OCI-LY1 (cell line): ENCODE results near the gene SDSL.

Source experiments
- H2AFZ ChIP-seq: fragments of 200-600 bp; sonication (generic), shearing (Covaris generic); 2 replicates; pipeline ENCODE4 v1.6.0; 2014; ENCODE audit warnings: antibody characterized with exemption, mild to moderate bottlenecking, low read length
- H3F3A ChIP-seq: fragments of 200-600 bp; sonication (generic), shearing (Covaris generic); 2 replicates; pipeline ENCODE4 v1.6.0; 2014; ENCODE audit warnings: mild to moderate bottlenecking, antibody characterized with exemption, low read length, moderate library complexity; ENCODE audit not compliant: insufficient read depth
- H3K27ac ChIP-seq: fragments of 200-600 bp; sonication (generic); 2 replicates; pipeline ENCODE4 v1.5.1; 2014; ENCODE audit warnings: low read length, mixed run types, mild to moderate bottlenecking, low read depth; ENCODE audit not compliant: poor library complexity, severe bottlenecking
- H3K27me3 ChIP-seq: fragments of 200-600 bp; sonication (generic); 2 replicates; pipeline ENCODE4 v1.6.0; 2014; ENCODE audit warnings: antibody characterized with exemption, mild to moderate bottlenecking, low read length, moderate library complexity; ENCODE audit not compliant: insufficient read depth
- H3K36me3 ChIP-seq: fragments of 200-600 bp; sonication (generic); 2 replicates; pipeline ENCODE4 v1.6.1; 2014; ENCODE audit warnings: mild to moderate bottlenecking, antibody characterized with exemption, low read length, moderate library complexity, mixed read lengths; ENCODE audit not compliant: insufficient read depth
- H3K4me1 ChIP-seq: fragments of 200-600 bp; sonication (generic); 2 replicates; pipeline ENCODE4 v1.5.1; 2014; ENCODE audit warnings: mild to moderate bottlenecking, low read length, moderate library complexity; ENCODE audit not compliant: insufficient read depth, severe bottlenecking
- H3K4me2 ChIP-seq: fragments of 200-600 bp; sonication (generic), shearing (Covaris generic); 2 replicates; pipeline ENCODE4 v1.6.1; 2014; ENCODE audit warnings: low read length
- H3K4me3 ChIP-seq: fragments of 200-600 bp; sonication (generic); 2 replicates; pipeline ENCODE4 v1.5.1; 2014; ENCODE audit warnings: low read length, low read depth, mild to moderate bottlenecking, mixed read lengths; ENCODE audit not compliant: poor library complexity, severe bottlenecking
- H3K79me2 ChIP-seq: fragments of 200-600 bp; shearing (Covaris generic); 2 replicates; pipeline ENCODE4 v1.6.1; 2016; ENCODE audit warnings: mixed run types, low read length, mixed read lengths; ENCODE audit not compliant: insufficient read depth
- H3K9ac ChIP-seq: fragments of 200-600 bp; sonication (generic), shearing (Covaris generic); 2 replicates; pipeline ENCODE4 v1.6.1; 2014; ENCODE audit warnings: mild to moderate bottlenecking, low read length, mixed read lengths
- H3K9me2 ChIP-seq: fragments of 200-600 bp; sonication (generic), shearing (Covaris generic); 2 replicates; pipeline ENCODE4 v1.6.1; 2014; ENCODE audit warnings: low read depth, mild to moderate bottlenecking, low read length, mixed read lengths
- H3K9me3 ChIP-seq: fragments of 200-600 bp; shearing (Covaris generic); 2 replicates; pipeline ENCODE4 v1.6.1; 2014; ENCODE audit warnings: low read length, mixed read lengths
- H4K20me1 ChIP-seq: fragments of 200-600 bp; sonication (generic), shearing (Covaris generic); 2 replicates; pipeline ENCODE4 v1.6.0; 2016; ENCODE audit warnings: mild to moderate bottlenecking, low read length; ENCODE audit not compliant: insufficient read depth
- CTCF ChIP-seq: fragments of 200-600 bp; sonication (generic), shearing (Covaris generic); IDR thresholded peaks from 2 replicates; pipeline ENCODE4 v1.5.1; 2017; ENCODE audit warnings: mild to moderate bottlenecking, antibody characterized with exemption, low read length, moderate library complexity, mixed read lengths
- EZH2 ChIP-seq: fragments of 200-600 bp; sonication (generic), shearing (Covaris generic); IDR thresholded peaks from 2 replicates; pipeline ENCODE4 v1.8.0; 2017; ENCODE audit warnings: borderline replicate concordance, mixed run types, mild to moderate bottlenecking, antibody characterized with exemption, low read length, moderate library complexity, mixed read lengths

SDSL gene

DNA sequence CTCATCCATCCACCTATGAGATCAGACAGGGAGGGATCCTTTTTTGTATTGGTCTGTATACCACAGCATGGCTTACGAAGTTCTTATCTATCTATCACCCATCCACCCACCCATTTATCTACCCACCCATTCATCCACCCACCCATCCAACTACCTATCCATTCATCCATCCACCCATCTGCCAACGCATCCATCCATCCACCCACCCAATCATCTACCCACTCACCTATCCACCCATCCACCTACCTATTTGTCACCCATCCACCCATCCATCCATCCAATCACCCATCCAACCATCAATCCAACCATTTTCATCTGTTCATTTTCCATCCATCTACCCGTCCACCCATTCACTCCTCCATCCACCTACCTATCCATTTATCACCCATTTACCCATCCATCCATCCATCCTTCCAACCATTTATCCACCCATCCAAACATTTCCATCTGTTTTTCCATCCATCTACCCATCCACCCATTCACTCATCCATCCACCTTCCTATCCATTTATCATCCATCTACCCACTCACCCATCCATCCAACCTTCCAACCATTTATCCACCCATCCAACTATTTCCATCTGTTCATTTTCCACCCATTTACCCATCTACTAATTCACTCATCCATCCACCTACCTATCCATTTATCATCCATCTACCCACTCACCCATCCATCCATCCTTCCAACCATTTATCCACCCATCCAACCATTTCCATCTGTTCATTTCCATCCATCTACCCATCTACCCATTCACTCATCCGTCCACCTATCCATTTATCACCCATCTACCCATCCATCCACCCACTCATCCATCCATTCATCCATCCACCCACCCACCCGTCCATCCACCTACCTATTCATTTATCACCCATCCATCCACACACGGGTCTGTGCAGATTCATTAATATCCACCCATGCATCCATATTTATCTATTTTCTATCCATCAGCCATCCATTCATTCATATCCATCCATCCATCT, 31.8 kb upstream of the SDSL start:
- no peaks in the 10 kb centered on the region for H3K9me2 ChIP-seq
- no peaks in the 10 kb centered on the region for H3K9me3 ChIP-seq
- H3K4me2 ChIP-seq: no peak overlapping the region
- TF ChIP-seq CTCF (no peak), EZH2 (no peak)
- H3K79me2 ChIP-seq: no peaks in the 10 kb centered on the region
- no peaks in the 10 kb centered on the region for H3F3A ChIP-seq
- H2AFZ ChIP-seq: no peak overlapping the region
- no peaks in the 10 kb centered on the region for H4K20me1 ChIP-seq
- no peaks in the 10 kb centered on the region for H3K4me1 ChIP-seq
- H3K4me3 ChIP-seq: no peak overlapping the region
- no peak overlapping the region for H3K27ac ChIP-seq
- 0 out of 2 replicates have a peak, but pooled peaks cover 3% of the 10 kb centered on the region for H3K27me3 ChIP-seq
- H3K9ac ChIP-seq: no peak overlapping the region
- H3K36me3 ChIP-seq: peaks cover 14% of the 10 kb centered on the region

GRCh38 chr12:113391145-113391544, 31.0 kb upstream of the SDSL start:
- no peak overlapping the region for H3K9ac ChIP-seq
- TF ChIP-seq CTCF: no peak
- H3K4me3 ChIP-seq: no peak overlapping the region
- H3K4me2 ChIP-seq: no peak overlapping the region
- no peak overlapping the region for H2AFZ ChIP-seq
- H3K4me1 ChIP-seq: no peaks in the 10 kb centered on the region
- no peaks in the 10 kb centered on the region for H3K9me3 ChIP-seq
- H3K79me2 ChIP-seq: no peaks in the 10 kb centered on the region
- H3K36me3 ChIP-seq: peaks cover 14% of the 10 kb centered on the region
- no peaks in the 10 kb centered on the region for H3K9me2 ChIP-seq
- H3F3A ChIP-seq: no peaks in the 10 kb centered on the region
- H4K20me1 ChIP-seq: no peaks in the 10 kb centered on the region
- no peak overlapping the region for H3K27ac ChIP-seq
- H3K27me3 ChIP-seq: 0 out of 2 replicates have a peak, but pooled peaks cover 3% of the 10 kb centered on the region

GRCh38 chr12:113391650-113392337, 30.4 kb upstream of the SDSL start:
- Histone ChIP-seq H3K9me3 (no peaks in the 10 kb centered on the region), H3K4me2 (no peak overlapping the region), H3K4me3 (no peak overlapping the region), H3F3A (no peaks in the 10 kb centered on the region), H3K9ac (no peak overlapping the region), H3K79me2 (no peaks in the 10 kb centered on the region), H4K20me1 (no peaks in the 10 kb centered on the region), H3K4me1 (no peaks in the 10 kb centered on the region), H3K27ac (no peak overlapping the region), H3K9me2 (no peaks in the 10 kb centered on the region), H3K36me3 (peaks cover 12% of the 10 kb centered on the region), H2AFZ (no peak overlapping the region), H3K27me3 (0 out of 2 replicates have a peak, but pooled peaks cover 3% of the 10 kb centered on the region)
- no peak for TF ChIP-seq EZH2
- no peak for TF ChIP-seq CTCF
